GM12872 (cell line): ENCODE results near the gene FKBP1B.

Source experiments
- CTCF ChIP-seq: IDR thresholded peaks from 3 replicates; pipeline ENCODE4 v1.5.1; 2011; ENCODE audit warnings: low read depth, mild to moderate bottlenecking, low read length, moderate library complexity; ENCODE audit not compliant: insufficient read depth

Gene FKBP1B

GRCh38 chr2:24105816-24106215 is 56.3 kb downstream of the FKBP1B start:
- TF ChIP-seq CTCF: no peak

GRCh38 chr2:24106786-24107185 is 57.2 kb downstream of the FKBP1B start:
- TF ChIP-seq CTCF: no peak

- no peak for TF ChIP-seq CTCF
Observed at GRCh38 chr2:24107336-24107735, 57.8 kb downstream of the FKBP1B start.

GRCh38 chr2:24110660-24111303 is 61.2 kb downstream of the FKBP1B start:
- no peak for TF ChIP-seq CTCF

- TF ChIP-seq CTCF: no peak
Observed at GRCh38 chr2:24111407-24111901, 61.9 kb downstream of the FKBP1B start.
